T-helper 2 cell (primary cell): ENCODE results near the gene MUS81.
A peak's percentile ranks its signal among the peaks of the same experiment; 100 is the strongest.
"Not testable (repeated sequence)": the region's sequence is repeated elsewhere in the genome, so short reads cannot be mapped to it uniquely, and the experiment has no call there.

Experiments used
- DNase-seq, 5 experiments: peaks; one replicate each; pipeline versions ENCODE4 v3.0.0 to v3.0.0-alpha.2; 2012 to 2022
- total RNA-seq, 2 donors: gene quantifications; one replicate each; lab custom pipeline; 2026; lab: John Stamatoyannopoulos, UW

Gene MUS81, protein sequence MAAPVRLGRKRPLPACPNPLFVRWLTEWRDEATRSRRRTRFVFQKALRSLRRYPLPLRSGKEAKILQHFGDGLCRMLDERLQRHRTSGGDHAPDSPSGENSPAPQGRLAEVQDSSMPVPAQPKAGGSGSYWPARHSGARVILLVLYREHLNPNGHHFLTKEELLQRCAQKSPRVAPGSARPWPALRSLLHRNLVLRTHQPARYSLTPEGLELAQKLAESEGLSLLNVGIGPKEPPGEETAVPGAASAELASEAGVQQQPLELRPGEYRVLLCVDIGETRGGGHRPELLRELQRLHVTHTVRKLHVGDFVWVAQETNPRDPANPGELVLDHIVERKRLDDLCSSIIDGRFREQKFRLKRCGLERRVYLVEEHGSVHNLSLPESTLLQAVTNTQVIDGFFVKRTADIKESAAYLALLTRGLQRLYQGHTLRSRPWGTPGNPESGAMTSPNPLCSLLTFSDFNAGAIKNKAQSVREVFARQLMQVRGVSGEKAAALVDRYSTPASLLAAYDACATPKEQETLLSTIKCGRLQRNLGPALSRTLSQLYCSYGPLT
- 42.7 to 52.1 reads per million in 2 donors for total RNA-seq

GRCh38 chr11:65860278-65861164 lies at the start of gene MUS81:
MUS81 (plus strand) TSS chr11:65860433; CDS start chr11:65860754, 321 bp downstream.
- peak; percentile 90 to 97 (median 92) for DNase-seq

- no peak for DNase-seq
These were observed 48.3 kb upstream of the MUS81 start for GRCh38 chr11:65811764-65812475.

GRCh38 chr11:65814131-65814985 lies 45.9 kb upstream of the MUS81 start:
- no peak for DNase-seq

DNA sequence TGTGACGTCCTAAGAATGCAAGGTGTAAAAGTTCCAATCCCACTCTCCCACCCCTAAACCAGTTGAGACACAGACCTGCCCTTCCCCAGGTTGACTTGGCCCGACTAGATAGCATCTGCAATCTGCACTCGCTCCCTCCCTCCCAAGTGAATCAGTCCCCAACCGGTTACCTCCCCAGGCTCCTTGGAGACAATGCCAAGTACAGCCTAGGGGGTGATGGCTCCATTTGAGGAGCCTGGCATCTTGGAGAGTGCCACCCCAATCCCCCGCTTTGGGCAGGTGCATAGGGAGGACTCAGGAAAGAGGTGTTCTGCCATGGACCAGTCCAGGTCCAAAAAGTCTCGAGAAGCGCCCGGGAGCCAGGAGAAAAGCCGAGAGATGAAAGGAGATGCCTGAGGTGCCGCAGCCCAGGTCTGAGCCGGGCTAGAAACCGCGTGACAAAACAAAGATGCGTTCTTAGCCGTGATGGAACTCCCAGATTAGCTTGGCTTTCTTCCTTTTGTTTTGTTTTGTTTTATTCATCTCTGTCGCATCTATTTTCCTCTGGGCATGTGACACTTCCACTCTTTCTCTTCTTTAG lies 45.2 kb upstream of the MUS81 start:
- no peak for DNase-seq

GRCh38 chr11:65816696-65817095 lies 43.5 kb upstream of the MUS81 start:
- DNase-seq = no peak

- DNase-seq = no peak
These were observed 42.9 kb upstream of the MUS81 start for GRCh38 chr11:65817312-65817834.

GRCh38 chr11:65817835-65818680 lies 42.2 kb upstream of the MUS81 start:
- DNase-seq = peak; percentile 81 to 96 (median 90)

DNA sequence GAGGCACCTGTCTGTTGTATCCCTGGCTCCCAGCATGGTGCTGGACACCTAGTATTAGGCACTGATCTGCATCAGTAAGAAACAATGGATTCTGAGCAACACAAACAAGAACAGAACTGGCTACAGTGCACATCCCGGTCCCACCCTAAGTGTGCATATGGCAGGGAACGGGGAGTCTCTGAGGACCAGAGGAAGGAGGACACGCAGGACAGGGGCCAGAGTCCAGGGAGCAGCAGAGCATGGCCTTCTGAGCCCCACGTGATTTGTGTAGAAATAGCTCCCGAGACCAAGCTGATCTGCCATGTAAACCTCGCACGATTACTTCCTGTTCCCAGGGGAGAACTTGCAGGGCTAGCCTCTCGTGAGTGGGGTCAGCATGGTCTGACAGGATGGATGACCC lies 39.1 kb upstream of the MUS81 start:
- no peak for DNase-seq

DNA sequence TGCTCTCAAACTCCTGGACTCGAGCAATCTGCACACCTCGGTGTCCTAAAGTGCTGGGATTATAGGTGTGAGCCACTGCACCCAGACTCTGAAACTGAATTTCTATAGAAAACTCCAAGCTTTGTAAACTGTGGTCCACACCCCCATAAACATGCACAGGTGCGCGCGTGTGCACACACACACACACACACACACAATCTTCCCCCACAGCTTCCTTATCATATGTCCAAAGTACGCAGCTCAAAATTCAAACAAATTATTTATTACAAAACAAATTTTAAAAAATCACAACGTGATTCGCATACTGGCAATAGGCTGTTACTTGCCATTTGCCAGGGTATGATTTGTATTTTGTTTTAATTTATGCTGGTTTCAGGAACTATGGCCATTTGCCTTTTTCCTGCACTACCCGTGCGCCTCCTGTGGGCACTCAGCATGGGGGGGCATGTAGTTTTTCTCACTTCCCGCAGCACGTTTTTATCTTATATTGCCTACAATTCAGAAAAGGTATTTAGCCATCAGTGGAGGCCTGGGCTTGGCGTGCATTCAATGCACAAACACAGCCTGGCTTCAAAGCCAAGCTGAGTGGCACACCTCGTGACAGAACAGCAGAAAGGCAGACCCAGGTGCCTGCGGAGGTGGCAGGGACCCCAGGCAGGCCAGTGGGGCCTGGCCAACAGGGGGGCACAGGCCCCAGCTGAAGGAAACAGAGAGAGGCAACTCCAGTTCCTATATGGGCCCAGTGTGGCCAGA lies 37.3 kb upstream of the MUS81 start:
- DNase-seq = no peak

GRCh38 chr11:65826984-65827735 lies 33.1 kb upstream of the MUS81 start:
- no peak for DNase-seq

DNA sequence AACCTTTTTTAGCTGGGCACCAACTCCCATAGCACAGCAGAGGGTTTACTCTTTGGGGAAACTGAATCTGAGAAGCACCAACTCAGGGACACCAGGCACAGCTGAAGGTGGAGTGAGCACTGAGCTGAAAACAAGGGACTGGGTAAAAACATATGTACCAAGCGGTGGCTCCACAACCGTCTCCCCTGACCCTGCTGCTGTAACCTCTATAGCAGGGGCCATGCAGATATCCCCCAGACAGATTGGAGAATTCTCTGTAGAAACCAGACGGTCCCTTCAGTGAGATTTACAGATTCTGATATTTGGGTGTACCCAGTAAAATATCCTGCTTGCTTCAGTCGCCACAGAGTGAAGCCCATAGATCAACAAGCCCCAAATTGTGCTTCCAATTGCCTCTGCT lies 30.8 kb upstream of the MUS81 start:
- DNase-seq = no peak

GRCh38 chr11:65832231-65832630 lies 28.0 kb upstream of the MUS81 start:
- not testable (repeated sequence) for DNase-seq

DNA sequence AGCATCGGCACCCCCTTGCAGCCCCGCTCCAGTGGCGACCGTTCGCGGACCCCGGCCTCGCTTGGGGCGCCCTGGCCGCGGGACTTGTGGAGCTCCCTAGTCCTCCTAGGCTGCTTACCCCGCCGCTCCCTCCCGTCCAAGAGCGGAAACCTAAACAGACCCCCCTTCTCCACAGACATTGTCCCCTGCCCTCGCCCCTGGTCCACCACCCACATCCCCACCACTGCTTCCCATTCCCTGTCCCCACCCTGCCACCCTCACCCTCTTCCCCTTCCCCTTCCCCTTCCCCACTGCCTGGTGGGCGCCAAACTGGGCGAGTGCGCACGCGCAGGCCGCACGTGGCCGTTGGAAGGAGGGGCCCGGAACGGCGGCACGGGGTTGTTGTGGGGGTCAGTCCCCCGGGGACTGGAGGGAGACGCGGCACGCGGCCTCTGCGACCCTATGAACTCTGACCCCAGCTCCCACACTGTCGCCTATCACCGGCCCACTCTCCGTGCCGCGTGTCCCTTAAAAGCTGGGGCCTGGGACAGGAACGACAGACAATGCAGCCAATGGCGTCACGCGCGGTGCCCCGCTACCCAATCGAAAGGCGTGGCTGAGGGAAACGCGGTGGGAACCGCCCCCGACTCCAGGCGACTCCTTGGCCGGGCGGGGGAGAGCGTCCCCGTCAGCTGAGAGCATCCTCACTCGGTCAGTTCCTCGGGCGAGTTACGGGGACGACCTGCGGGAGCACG lies 26.8 kb upstream of the MUS81 start, which contains the start of gene SNX32:
TSS of gene SNX32 (plus strand) at position 667 of the 734 bp plus-strand sequence. CDS start 103 bp downstream, outside the sequence.
- DNase-seq = peak; percentile 83 to 95 (median 91)

- DNase-seq = no peak
These were observed 26.0 kb upstream of the MUS81 start for GRCh38 chr11:65834202-65834601.

DNA sequence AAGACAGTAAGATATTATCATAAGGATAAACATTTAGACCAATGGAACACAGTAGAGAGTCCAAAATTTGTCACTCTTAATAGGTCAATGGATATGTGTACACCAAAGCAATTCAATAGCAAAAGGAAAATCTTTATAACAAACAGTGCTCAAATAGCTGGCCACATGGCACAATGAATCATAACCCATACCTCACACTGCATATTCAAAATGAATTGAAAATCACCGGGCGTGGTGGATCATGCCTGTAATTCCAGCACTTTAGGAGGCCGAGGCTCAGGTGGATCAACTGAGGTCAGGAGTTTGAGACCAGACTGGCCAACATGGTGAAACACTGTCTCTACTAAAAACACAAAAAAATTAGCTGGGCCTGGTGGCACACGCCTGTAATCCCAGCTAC lies 18.1 kb upstream of the MUS81 start:
- no peak for DNase-seq

DNA sequence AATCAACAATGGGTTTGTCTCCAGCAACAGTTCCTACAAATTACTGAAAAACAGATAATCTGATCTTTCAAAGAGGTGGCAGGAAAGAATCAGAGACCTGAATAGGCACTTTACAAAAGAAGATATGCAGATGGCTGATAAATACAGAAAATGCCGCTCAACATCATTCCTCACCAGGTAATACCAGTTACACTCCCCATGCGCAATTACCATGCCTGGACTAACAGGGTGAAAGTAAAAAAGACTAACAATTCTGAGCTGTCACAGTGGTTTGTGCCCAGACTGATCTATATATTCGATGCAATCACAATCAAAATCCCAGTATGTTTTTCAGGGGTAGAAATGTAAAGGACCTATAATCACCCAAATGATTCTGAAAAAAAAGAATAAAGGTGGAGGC lies 16.4 kb upstream of the MUS81 start:
- no peak for DNase-seq

GRCh38 chr11:65844231-65844872 lies 15.9 kb upstream of the MUS81 start:
- DNase-seq = no peak
